Measurements from ENCODE around the gene ARSK.

ARSK gene

GRCh38 chr5:95565280-95565920 is 10.5 kb downstream of the ARSK start:
- DNase-seq, result no peak

GRCh38 chr5:95572016-95572415 is 17.1 kb downstream of the ARSK start:
- no peak for DNase-seq

GRCh38 chr5:95581576-95581975 is 26.7 kb downstream of the ARSK start:
- no peak for DNase-seq

GRCh38 chr5:95583992-95584391 is 29.1 kb downstream of the ARSK start:
- no peak for DNase-seq

GRCh38 chr5:95590880-95591279 is 36.0 kb downstream of the ARSK start:
- DNase-seq, result no peak

- no peak for DNase-seq
These were observed 36.6 kb downstream of the ARSK start for GRCh38 chr5:95591490-95591901.

GRCh38 chr5:95595289-95595931 is 40.5 kb downstream of the ARSK start:
- no peak for DNase-seq

- no peak for DNase-seq
These were observed 44.4 kb downstream of the ARSK start for GRCh38 chr5:95599252-95599651.

GRCh38 chr5:95600557-95600956 is 45.7 kb downstream of the ARSK start:
- no peak for DNase-seq

GRCh38 chr5:95605786-95606185 is 50.9 kb downstream of the ARSK start:
- DNase-seq, result no peak

GRCh38 chr5:95606419-95606818 is 51.5 kb downstream of the ARSK start:
- DNase-seq, result no peak

- no peak for DNase-seq
These were observed 54.8 kb downstream of the ARSK start for GRCh38 chr5:95609711-95610110.

- no peak for DNase-seq
These were observed 55.6 kb downstream of the ARSK start for GRCh38 chr5:95610546-95610945.

- DNase-seq, result no peak
These were observed 56.5 kb downstream of the ARSK start for GRCh38 chr5:95611396-95611795.

- DNase-seq, result no peak
These were observed 58.6 kb downstream of the ARSK start for GRCh38 chr5:95613514-95613913.

GRCh38 chr5:95615164-95615467 is 60.2 kb downstream of the ARSK start:
- DNase-seq, result no peak

GRCh38 chr5:95617057-95617456 is 62.2 kb downstream of the ARSK start:
- DNase-seq, result no peak

GRCh38 chr5:95619096-95619495 is 64.2 kb downstream of the ARSK start:
- DNase-seq, result no peak

- no peak for DNase-seq
These were observed 64.7 kb downstream of the ARSK start for GRCh38 chr5:95619514-95620029.

GRCh38 chr5:95620030-95620869 is 65.3 kb downstream of the ARSK start, which contains the start of gene GPR150:
Gene GPR150, plus strand, starts transcription at chr5:95620087. Its CDS starts 189 bp downstream, at chr5:95620276.
- DNase-seq, result no peak

GRCh38 chr5:95620870-95621838 is 66.3 kb downstream of the ARSK start:
- DNase-seq, result no peak

GRCh38 chr5:95621839-95622629 is 67.1 kb downstream of the ARSK start:
- no peak for DNase-seq
